ENCODE measurements around the gene MAMSTR.

The MAMSTR gene

DNA sequence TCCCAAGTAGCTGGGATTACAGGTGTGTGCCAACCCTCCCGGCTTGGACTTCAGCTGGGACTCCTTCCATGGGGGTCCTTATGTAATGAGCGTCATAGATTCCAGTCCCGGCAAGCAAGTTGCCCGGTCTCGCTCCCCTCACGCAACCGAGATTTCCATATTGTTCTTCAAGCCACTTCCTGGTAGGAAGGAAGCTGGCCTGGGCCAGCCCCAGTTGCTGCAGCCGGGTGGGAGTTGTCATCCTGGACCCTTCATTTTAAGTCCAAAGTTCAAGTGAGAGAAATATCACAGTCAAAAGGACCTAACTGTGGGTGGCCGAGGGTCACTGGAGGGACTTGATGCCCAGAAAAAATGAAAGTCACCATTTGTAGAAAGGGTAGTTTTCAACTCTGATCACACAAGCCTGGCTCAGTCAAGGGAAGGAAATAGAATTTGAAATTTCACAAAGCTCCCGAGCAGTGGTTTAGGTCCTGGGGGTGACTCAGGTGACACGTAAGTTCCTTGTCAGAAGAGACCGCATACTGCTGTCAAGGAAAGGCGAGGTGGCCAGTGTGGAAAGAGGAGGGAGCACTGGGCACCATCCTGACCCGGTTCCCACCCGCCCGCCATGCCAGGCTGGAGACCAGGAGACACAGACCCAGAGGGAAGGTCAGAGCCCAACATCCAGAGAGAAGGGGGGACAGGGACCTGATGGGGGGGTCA, 41.1 kb upstream of the MAMSTR start:
- no peak overlapping the region for H3K4me2 ChIP-seq (ENCODE audit: low read depth, low read length)
- H3K79me2 ChIP-seq (ENCODE audit: low read length), result no peaks in the 10 kb centered on the region
- H3F3A ChIP-seq (ENCODE audit: insufficient read depth, low read length), result no peaks in the 10 kb centered on the region
- H3K27ac ChIP-seq (ENCODE audit: low read length), result no peak overlapping the region
- H3K4me1 ChIP-seq (ENCODE audit: low read length), result no peaks in the 10 kb centered on the region
- no peak for DNase-seq
- no peaks in the 10 kb centered on the region for H3K9me3 ChIP-seq (replicated peaks; ENCODE audit: insufficient read depth, low read length)
- peaks cover 80% of the 10 kb centered on the region for H3K27me3 ChIP-seq (replicated peaks; ENCODE audit: insufficient read depth, low read length)
- no peak overlapping the region for H3K4me3 ChIP-seq (ENCODE audit: low read length)
- TF ChIP-seq, protein P1, sequence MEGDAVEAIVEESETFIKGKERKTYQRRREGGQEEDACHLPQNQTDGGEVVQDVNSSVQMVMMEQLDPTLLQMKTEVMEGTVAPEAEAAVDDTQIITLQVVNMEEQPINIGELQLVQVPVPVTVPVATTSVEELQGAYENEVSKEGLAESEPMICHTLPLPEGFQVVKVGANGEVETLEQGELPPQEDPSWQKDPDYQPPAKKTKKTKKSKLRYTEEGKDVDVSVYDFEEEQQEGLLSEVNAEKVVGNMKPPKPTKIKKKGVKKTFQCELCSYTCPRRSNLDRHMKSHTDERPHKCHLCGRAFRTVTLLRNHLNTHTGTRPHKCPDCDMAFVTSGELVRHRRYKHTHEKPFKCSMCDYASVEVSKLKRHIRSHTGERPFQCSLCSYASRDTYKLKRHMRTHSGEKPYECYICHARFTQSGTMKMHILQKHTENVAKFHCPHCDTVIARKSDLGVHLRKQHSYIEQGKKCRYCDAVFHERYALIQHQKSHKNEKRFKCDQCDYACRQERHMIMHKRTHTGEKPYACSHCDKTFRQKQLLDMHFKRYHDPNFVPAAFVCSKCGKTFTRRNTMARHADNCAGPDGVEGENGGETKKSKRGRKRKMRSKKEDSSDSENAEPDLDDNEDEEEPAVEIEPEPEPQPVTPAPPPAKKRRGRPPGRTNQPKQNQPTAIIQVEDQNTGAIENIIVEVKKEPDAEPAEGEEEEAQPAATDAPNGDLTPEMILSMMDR (IDR thresholded peaks at IDR 0.05; ENCODE audit: low read length), result no peak
- no peak for TF ChIP-seq EZH2 (optimal IDR thresholded peaks at IDR 0.05; ENCODE audit: low read depth, low read length)
- TF ChIP-seq EZH2phosphoT487 (IDR thresholded peaks at IDR 0.05; ENCODE audit: low read length), result no peak
- no peaks in the 10 kb centered on the region for H3K36me3 ChIP-seq (replicated peaks; ENCODE audit: insufficient read depth, low read length)
- H4K20me1 ChIP-seq (ENCODE audit: insufficient read depth, low read length), result no peaks in the 10 kb centered on the region
- H2AFZ ChIP-seq (ENCODE audit: low read length), result no peak overlapping the region
- no peaks in the 10 kb centered on the region for H3K9me2 ChIP-seq (replicated peaks; ENCODE audit: insufficient read depth, low read length)
- no peak overlapping the region for H3K9ac ChIP-seq (ENCODE audit: low read length)

DNA sequence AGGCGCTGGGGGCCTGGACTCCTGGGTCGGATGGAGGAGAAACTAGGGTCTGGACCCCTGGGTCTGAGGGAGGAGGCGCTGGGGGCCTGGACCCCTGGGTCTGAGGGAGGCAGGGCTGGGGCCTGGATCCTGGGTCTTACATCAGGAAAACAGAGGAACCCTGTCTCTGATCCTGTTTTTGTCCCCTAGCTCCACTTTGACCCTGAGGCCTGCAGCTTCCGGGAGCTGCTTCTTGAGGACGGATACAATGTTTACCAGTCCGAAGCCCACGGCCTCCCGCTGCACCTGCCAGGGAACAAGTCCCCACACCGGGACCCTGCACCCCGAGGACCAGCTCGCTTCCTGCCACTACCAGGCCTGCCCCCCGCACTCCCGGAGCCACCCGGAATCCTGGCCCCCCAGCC, 38.2 kb upstream of the MAMSTR start:
- H3K9me2 ChIP-seq (replicated peaks; ENCODE audit: insufficient read depth, low read length), result no peaks in the 10 kb centered on the region
- H3K4me2 ChIP-seq (ENCODE audit: low read depth, low read length), result no peak overlapping the region
- no peak for DNase-seq
- no peaks in the 10 kb centered on the region for H3K9me3 ChIP-seq (replicated peaks; ENCODE audit: insufficient read depth, low read length)
- TF ChIP-seq, protein P1 (IDR thresholded peaks at IDR 0.05; ENCODE audit: low read length), result no peak
- TF ChIP-seq EZH2 (optimal IDR thresholded peaks at IDR 0.05; ENCODE audit: low read depth, low read length), result no peak
- TF ChIP-seq EZH2phosphoT487 (IDR thresholded peaks at IDR 0.05; ENCODE audit: low read length), result no peak
- no peaks in the 10 kb centered on the region for H3F3A ChIP-seq (ENCODE audit: insufficient read depth, low read length)
- no peak overlapping the region for H2AFZ ChIP-seq (ENCODE audit: low read length)
- no peak overlapping the region for H3K4me3 ChIP-seq (ENCODE audit: low read length)
- no peak overlapping the region for H3K27ac ChIP-seq (ENCODE audit: low read length)
- H3K9ac ChIP-seq (ENCODE audit: low read length), result no peak overlapping the region
- no peaks in the 10 kb centered on the region for H3K36me3 ChIP-seq (replicated peaks; ENCODE audit: insufficient read depth, low read length)
- 0 out of 2 replicates have a peak, but pooled peaks cover 4% of the 10 kb centered on the region for H3K4me1 ChIP-seq (ENCODE audit: low read length)
- no peaks in the 10 kb centered on the region for H3K79me2 ChIP-seq (ENCODE audit: low read length)
- H4K20me1 ChIP-seq (ENCODE audit: insufficient read depth, low read length), result no peaks in the 10 kb centered on the region
- peaks cover 75% of the 10 kb centered on the region for H3K27me3 ChIP-seq (replicated peaks; ENCODE audit: insufficient read depth, low read length)

DNA sequence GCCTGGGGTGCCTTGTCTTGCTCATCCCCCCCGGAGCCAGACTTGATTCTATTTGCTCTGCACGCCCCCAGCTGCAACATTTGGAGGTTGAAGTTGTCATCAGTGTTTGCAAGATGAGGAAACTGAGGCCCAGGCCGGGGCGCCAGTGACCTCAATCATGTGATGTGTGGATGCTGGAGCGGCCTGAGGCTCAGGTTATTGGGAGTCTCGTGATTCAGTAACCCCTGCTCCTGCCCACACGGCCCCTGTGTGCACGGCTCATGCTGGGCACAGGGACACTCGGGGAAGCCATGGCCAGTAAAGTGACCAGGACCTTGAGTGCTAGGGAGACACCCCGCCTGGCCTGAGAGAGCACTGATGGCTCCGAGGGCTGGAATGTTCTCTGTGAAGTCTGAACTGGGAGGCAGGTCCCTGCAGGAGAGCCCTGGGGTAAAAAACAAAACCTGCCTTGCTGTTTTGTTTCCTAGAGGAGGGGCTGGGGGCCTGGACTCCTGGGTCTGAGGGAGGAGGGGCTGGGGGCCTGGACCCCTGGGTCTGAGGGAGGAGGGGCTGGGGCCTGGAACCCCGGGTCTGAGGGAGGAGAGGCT, 37.7 kb upstream of the MAMSTR start:
- no peak overlapping the region for H3K4me2 ChIP-seq (ENCODE audit: low read depth, low read length)

More for the DNA sequence above, 37.7 kb upstream of the MAMSTR start:
- no peaks in the 10 kb centered on the region for H3F3A ChIP-seq (ENCODE audit: insufficient read depth, low read length)
- no peak for DNase-seq
- H3K4me3 ChIP-seq (ENCODE audit: low read length), result no peak overlapping the region
- no peaks in the 10 kb centered on the region for H3K79me2 ChIP-seq (ENCODE audit: low read length)
- no peak overlapping the region for H3K27ac ChIP-seq (ENCODE audit: low read length)
- no peaks in the 10 kb centered on the region for H3K9me2 ChIP-seq (replicated peaks; ENCODE audit: insufficient read depth, low read length)
- H4K20me1 ChIP-seq (ENCODE audit: insufficient read depth, low read length), result no peaks in the 10 kb centered on the region
- no peaks in the 10 kb centered on the region for H3K36me3 ChIP-seq (replicated peaks; ENCODE audit: insufficient read depth, low read length)
- TF ChIP-seq, protein P1 (IDR thresholded peaks at IDR 0.05; ENCODE audit: low read length), result no peak
- TF ChIP-seq EZH2phosphoT487 (IDR thresholded peaks at IDR 0.05; ENCODE audit: low read length), result no peak
- TF ChIP-seq EZH2 (optimal IDR thresholded peaks at IDR 0.05; ENCODE audit: low read depth, low read length), result no peak
- H2AFZ ChIP-seq (ENCODE audit: low read length), result no peak overlapping the region
- H3K27me3 ChIP-seq (replicated peaks; ENCODE audit: insufficient read depth, low read length), result peaks cover 74% of the 10 kb centered on the region
- no peaks in the 10 kb centered on the region for H3K9me3 ChIP-seq (replicated peaks; ENCODE audit: insufficient read depth, low read length)
- H3K4me1 ChIP-seq (ENCODE audit: low read length), result 0 out of 2 replicates have a peak, but pooled peaks cover 4% of the 10 kb centered on the region
- no peak overlapping the region for H3K9ac ChIP-seq (ENCODE audit: low read length)
